Left ventricle myocardium inferior (tissue), 1 donor: Measurements from ENCODE around the gene TIAM1. TPM values are rescaled to one million over a fixed set of nuclear protein-coding genes. Genes with fewer than 3 reads are reported as not detected.

Source experiments
- DNase-seq: peaks from one replicate; pipeline ENCODE4 v3.0.0-alpha.2; 2020
- H3K27ac ChIP-seq: fragments of 200-600 bp; replicated peaks from 2 replicates; pipeline ENCODE4 v1.8.0; 2021
- H3K27me3 ChIP-seq: fragments of 200-600 bp; 2 replicates; pipeline ENCODE4 v1.8.0; 2021; ENCODE audit warnings: low read depth
- H3K36me3 ChIP-seq: fragments of 200-600 bp; 2 replicates; pipeline ENCODE4 v1.8.0; 2021
- H3K4me1 ChIP-seq: fragments of 200-600 bp; 2 replicates; pipeline ENCODE4 v1.8.0; 2021
- H3K4me3 ChIP-seq: fragments of 200-600 bp; 2 replicates; pipeline ENCODE4 v1.8.0; 2021; ENCODE audit warnings: mild to moderate bottlenecking, moderate library complexity
- H3K9me3 ChIP-seq: fragments of 200-600 bp; replicated peaks from 2 replicates; pipeline ENCODE4 v1.8.0; 2021
- intact Hi-C: fragments of 100-400 bp; cut with micrococcal nuclease; formaldehyde crosslinking; loops from one replicate; pipeline ENCODE4 v1.11.0; 2022
- total RNA-seq: library from RNA; stranded (reverse); fragmentation: NEBNext Ultra II Directional; extraction: Animal tissue kit (Norgen Biotek cat#: 25700); gene quantifications from one replicate; pipeline ENCODE4 v1.2.1, GENCODE V29; 2021
- TF ChIP-seq, protein P1 (sequence below): fragments of 200-600 bp; IDR thresholded peaks from 2 replicates; pipeline ENCODE4 v1.8.0; 2021; ENCODE audit warnings: antibody characterized with exemption, mild to moderate bottlenecking, borderline replicate concordance
- donor health status: DM: no; HTN: yes; CAD: no; lungs with severe emphysema.

Gene TIAM1
- total RNA-seq, 1 donor from 2014 or later: 1.8 TPM

DNA sequence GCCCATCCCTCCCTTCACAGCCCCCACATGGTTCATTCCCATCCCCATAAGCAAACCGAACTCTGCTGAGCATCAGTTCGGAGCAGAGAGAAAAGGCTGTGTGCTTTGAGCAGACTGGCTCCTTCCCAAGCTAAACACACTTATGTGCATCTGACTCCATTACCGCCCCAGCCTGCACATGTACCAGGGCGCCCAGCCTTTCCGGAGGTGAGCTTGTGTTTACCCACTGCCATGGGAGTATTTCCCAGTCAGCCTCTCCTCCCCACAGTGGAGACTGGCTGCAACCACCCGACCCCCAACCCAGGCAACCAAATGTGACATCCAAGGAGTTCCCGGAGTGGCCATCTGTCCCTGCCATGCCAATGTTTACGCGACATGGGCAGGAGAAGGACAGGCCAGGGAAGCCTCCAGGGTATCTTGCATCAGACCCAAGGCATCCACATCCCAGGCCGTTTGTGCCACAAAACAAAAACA, 9.4 kb downstream of the TIAM1 start:
- Histone ChIP-seq H3K36me3 (no peaks in the 10 kb centered on the region), H3K27ac (no peak overlapping the region), H3K4me3 (no peak overlapping the region), H3K9me3 (peaks cover 17% of the 10 kb centered on the region), H3K27me3 (peaks cover 32% of the 10 kb centered on the region), H3K4me1 (peaks cover 3% of the 10 kb centered on the region)
- TF ChIP-seq, protein P1, sequence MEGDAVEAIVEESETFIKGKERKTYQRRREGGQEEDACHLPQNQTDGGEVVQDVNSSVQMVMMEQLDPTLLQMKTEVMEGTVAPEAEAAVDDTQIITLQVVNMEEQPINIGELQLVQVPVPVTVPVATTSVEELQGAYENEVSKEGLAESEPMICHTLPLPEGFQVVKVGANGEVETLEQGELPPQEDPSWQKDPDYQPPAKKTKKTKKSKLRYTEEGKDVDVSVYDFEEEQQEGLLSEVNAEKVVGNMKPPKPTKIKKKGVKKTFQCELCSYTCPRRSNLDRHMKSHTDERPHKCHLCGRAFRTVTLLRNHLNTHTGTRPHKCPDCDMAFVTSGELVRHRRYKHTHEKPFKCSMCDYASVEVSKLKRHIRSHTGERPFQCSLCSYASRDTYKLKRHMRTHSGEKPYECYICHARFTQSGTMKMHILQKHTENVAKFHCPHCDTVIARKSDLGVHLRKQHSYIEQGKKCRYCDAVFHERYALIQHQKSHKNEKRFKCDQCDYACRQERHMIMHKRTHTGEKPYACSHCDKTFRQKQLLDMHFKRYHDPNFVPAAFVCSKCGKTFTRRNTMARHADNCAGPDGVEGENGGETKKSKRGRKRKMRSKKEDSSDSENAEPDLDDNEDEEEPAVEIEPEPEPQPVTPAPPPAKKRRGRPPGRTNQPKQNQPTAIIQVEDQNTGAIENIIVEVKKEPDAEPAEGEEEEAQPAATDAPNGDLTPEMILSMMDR: no peak
- DNase-seq: no peak
- intact Hi-C loops: loop anchor here (10.0 kb wide), 1 partner anchor 60 kb away; no protein-coding TSS in a partner anchor

- Histone ChIP-seq H3K36me3 (no peaks in the 10 kb centered on the region), H3K9me3 (peaks cover 17% of the 10 kb centered on the region)
These were observed 11.5 kb downstream of the TIAM1 start for GRCh38 chr21:31332525-31332924.

GRCh38 chr21:31331231-31331630, 12.8 kb downstream of the TIAM1 start:
- H3K4me3 ChIP-seq: no peak overlapping the region
- no peak overlapping the region for H3K27ac ChIP-seq
- no peaks in the 10 kb centered on the region for H3K4me1 ChIP-seq
- no peak for DNase-seq
- peaks cover 4% of the 10 kb centered on the region for H3K27me3 ChIP-seq
- intact Hi-C loops: loop anchor here (10.0 kb wide), 1 partner anchor 56 kb away; no protein-coding TSS in a partner anchor
- no peaks in the 10 kb centered on the region for H3K36me3 ChIP-seq
- TF ChIP-seq, protein P1: no peak
- peaks cover 17% of the 10 kb centered on the region for H3K9me3 ChIP-seq

More at GRCh38 chr21:31332525-31332924, 11.5 kb downstream of the TIAM1 start:
- Histone ChIP-seq H3K4me3 (no peak overlapping the region), H3K27ac (no peak overlapping the region), H3K27me3 (peaks cover 12% of the 10 kb centered on the region), H3K4me1 (peaks cover 3% of the 10 kb centered on the region)
- intact Hi-C loops: loop anchor here (10.0 kb wide), 1 partner anchor 58 kb away; no protein-coding TSS in a partner anchor
- TF ChIP-seq, protein P1: no peak
- no peak for DNase-seq

DNA sequence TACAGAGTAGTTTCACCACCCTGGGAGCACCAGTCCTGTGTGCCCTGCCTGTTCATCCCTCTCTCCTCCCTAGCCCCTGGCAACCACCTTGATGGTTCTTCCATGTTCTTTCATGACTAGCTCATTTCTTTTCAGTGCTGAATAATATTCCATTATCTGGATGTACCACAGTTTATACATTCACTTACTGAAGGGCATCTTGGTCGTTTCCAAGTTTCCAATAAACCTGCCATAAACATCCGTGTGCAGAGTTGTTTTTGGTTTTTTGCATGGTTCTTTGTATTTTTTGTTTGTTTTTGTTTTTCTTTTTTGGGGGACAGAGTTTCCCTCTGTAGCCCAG, 13.9 kb downstream of the TIAM1 start:
- Histone ChIP-seq H3K9me3 (peaks cover 17% of the 10 kb centered on the region), H3K27ac (no peak overlapping the region), H3K4me1 (no peaks in the 10 kb centered on the region), H3K4me3 (no peak overlapping the region), H3K27me3 (peaks cover 4% of the 10 kb centered on the region), H3K36me3 (no peaks in the 10 kb centered on the region)
- intact Hi-C loops: loop anchor here (10.0 kb wide), 1 partner anchor 55 kb away; no protein-coding TSS in a partner anchor
- no peak for DNase-seq
- TF ChIP-seq, protein P1: no peak

- TF ChIP-seq, protein P1: no peak
- intact Hi-C loops: loop anchor here (10.0 kb wide), 1 partner anchor 55 kb away; no protein-coding TSS in a partner anchor
- Histone ChIP-seq H3K4me3 (no peak overlapping the region), H3K9me3 (peaks cover 17% of the 10 kb centered on the region), H3K27ac (no peak overlapping the region), H3K27me3 (peaks cover 4% of the 10 kb centered on the region), H3K4me1 (no peaks in the 10 kb centered on the region), H3K36me3 (no peaks in the 10 kb centered on the region)
- no peak for DNase-seq
These were observed 14.5 kb downstream of the TIAM1 start for GRCh38 chr21:31329456-31330143.
